NT2/D1 (cell line): ENCODE results near the gene DR1.

Experiments
- SUZ12 ChIP-seq: IDR thresholded peaks from 2 replicates; pipeline ENCODE4 v1.6.1; 2011; ENCODE audit not compliant: insufficient read length, insufficient read depth; ENCODE audit errors: extremely low read depth
- YY1 ChIP-seq: IDR thresholded peaks from 2 replicates; pipeline ENCODE4 v1.6.1; 2011; ENCODE audit not compliant: insufficient read length, insufficient read depth
- ZNF274 ChIP-seq: IDR thresholded peaks from 2 replicates; pipeline ENCODE4 v1.6.1; 2011; ENCODE audit warnings: mild to moderate bottlenecking, low read depth, low read length

DNA sequence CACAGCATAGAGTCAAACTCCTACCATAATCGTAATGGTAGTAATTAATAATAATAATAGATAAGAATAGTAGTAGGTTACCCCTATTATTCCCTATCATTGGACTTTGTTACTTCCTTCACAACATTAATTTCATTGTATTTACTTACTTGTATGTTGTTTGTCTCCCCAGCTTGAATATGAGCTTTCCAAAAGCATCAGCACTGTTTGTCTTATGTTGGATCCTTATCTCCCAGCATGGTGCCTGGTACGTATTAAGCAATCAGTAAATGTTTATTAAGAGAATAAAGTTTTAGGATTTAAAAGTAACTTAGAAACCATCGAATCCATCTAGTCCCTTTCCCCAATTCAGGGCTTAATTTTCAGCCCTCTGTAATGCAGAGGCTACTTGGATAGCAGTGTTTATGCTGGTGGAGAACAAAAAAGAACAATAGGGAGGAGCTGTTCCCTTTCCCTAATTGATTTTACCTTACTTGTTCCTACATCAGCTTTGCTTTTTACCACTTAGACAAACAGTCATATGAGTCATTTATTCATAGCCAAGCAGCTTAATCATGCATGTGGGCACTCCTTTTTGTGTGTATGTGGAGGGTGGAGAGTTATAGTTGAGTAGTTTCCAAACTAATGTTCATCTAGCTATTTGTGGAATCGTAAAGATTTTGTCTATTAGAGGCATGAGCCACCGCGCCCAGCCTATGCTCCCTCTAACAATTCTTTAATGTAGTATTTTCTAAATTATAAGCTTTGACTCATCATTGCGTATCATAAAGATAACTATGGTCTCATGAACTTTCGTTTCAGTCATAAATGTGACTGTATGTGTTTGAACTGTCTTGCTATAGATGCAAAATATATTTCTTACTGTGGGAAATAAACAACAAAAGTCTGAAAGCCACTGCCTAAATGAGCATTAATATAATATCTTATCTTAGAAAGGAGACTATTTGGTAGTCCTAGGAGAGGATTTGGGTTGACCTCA lies 20.9 kb upstream of the DR1 start:
- TF ChIP-seq ZNF274 (no peak), SUZ12 (no peak), YY1 (no peak)
